MCF 10A (cell line): Measurements from ENCODE around the gene RORC. TPM values are rescaled to one million over a fixed set of nuclear protein-coding genes. Genes with fewer than 3 reads are reported as not detected.

Source experiments
- BruUV-seq: library from RNA; stranded (reverse); fragments of 400-500 nt; replicated peaks from 2 replicates; lab custom pipeline; 2021; lab: Mats Ljungman, UMichigan
- CTCF ChIA-PET: fragments of 300-600 bp; sonication (Branson Sonifier 250); formaldehyde crosslinking; extraction: SDS; loops from one replicate; lab custom pipeline; 2021; ENCODE audit warnings: antibody characterized with exemption, inconsistent platforms; lab: Yijun Ruan, JAX
- POLR2A ChIA-PET: fragments of 300-600, 350-650 bp; sonication (Branson Sonifier 250); formaldehyde crosslinking; extraction: SDS; loops from one replicate; lab custom pipeline; 2020; ENCODE audit warnings: antibody characterized with exemption, inconsistent platforms; lab: Yijun Ruan, JAX
- DNase-seq: peaks from one replicate; pipeline ENCODE4 v3.0.0-alpha.2; 2018; ENCODE audit not compliant: unreplicated experiment
- H3K27ac Mint-ChIP-seq: one replicate; pipeline ENCODE4 v1.8.0; 2022; ENCODE audit warnings: mild to moderate bottlenecking, low read depth, mixed read lengths; ENCODE audit not compliant: unreplicated experiment
- H3K27me3 Mint-ChIP-seq: one replicate; pipeline ENCODE4 v1.8.0; 2022; ENCODE audit warnings: mixed read lengths; ENCODE audit not compliant: insufficient read depth, unreplicated experiment
- H3K36me3 Mint-ChIP-seq: one replicate; pipeline ENCODE4 v1.8.0; 2022; ENCODE audit warnings: mild to moderate bottlenecking, moderate library complexity, mixed read lengths; ENCODE audit not compliant: insufficient read depth, unreplicated experiment
- H3K4me1 Mint-ChIP-seq: one replicate; pipeline ENCODE4 v1.8.0; 2022; ENCODE audit warnings: mixed read lengths; ENCODE audit not compliant: insufficient read depth, unreplicated experiment
- H3K4me3 Mint-ChIP-seq: one replicate; pipeline ENCODE4 v1.8.0; 2022; ENCODE audit warnings: mild to moderate bottlenecking, moderate library complexity, mixed read lengths; ENCODE audit not compliant: unreplicated experiment
- H3K9me3 Mint-ChIP-seq: one replicate; pipeline ENCODE4 v1.8.0; 2022; ENCODE audit warnings: mixed read lengths; ENCODE audit not compliant: unreplicated experiment
- intact Hi-C: fragments of 100-400 bp; cut with micrococcal nuclease; formaldehyde crosslinking; loops from 2 replicates; pipeline ENCODE4 v1.14.1; 2022
- total RNA-seq: library from RNA; stranded (reverse); gene quantifications from 2 replicates; pipeline ENCODE4 v1.2.3, GENCODE V29; 2022
- TF ChIP-seq, protein P1 (sequence below): fragments of 200-600 bp; IDR thresholded peaks from one replicate; pipeline ENCODE4 v1.8.0; 2022; ENCODE audit warnings: antibody characterized with exemption, mild to moderate bottlenecking; ENCODE audit not compliant: unreplicated experiment

The RORC gene
- total RNA-seq, 1 experiment from 2014 or later, result 0.40 TPM

- Mint-ChIP-seq H3K4me3 (peak overlapping the region; percentile 92), H3K9me3 (no peaks in the 10 kb centered on the region), H3K27me3 (no peaks in the 10 kb centered on the region), H3K4me1 (peaks cover 17% of the 10 kb centered on the region), H3K36me3 (peaks cover 30% of the 10 kb centered on the region), H3K27ac (peak overlapping the region; percentile 97)
- ChIA-PET POLR2A (interaction anchor here (0.7 to 3.5 kb wide), 23 partner anchors 9 to 437 kb away, joined by 3 to 56 read pairs (median 6); partner anchors contain the start of genes PI4KB, PSMB4, SNX27 and TDRKH), CTCF (interaction anchor here (0.5 to 2.6 kb wide), 8 partner anchors 31 to 482 kb away, joined by 3 to 16 read pairs (median 4); partner anchors contain the start of genes C2CD4D and ZNF687)
- no TSS peak for BruUV-seq
- TF ChIP-seq, protein P1, sequence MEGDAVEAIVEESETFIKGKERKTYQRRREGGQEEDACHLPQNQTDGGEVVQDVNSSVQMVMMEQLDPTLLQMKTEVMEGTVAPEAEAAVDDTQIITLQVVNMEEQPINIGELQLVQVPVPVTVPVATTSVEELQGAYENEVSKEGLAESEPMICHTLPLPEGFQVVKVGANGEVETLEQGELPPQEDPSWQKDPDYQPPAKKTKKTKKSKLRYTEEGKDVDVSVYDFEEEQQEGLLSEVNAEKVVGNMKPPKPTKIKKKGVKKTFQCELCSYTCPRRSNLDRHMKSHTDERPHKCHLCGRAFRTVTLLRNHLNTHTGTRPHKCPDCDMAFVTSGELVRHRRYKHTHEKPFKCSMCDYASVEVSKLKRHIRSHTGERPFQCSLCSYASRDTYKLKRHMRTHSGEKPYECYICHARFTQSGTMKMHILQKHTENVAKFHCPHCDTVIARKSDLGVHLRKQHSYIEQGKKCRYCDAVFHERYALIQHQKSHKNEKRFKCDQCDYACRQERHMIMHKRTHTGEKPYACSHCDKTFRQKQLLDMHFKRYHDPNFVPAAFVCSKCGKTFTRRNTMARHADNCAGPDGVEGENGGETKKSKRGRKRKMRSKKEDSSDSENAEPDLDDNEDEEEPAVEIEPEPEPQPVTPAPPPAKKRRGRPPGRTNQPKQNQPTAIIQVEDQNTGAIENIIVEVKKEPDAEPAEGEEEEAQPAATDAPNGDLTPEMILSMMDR, result no peak
- DNase-seq, result no peak
- intact Hi-C loops, result loop anchor here (1.0 kb wide), 3 partner anchors 26 to 72 kb away; partner anchors contain the start of gene TDRKH
Measured at GRCh38 chr1:151763990-151764389, 67.6 kb downstream of the RORC start.

DNA sequence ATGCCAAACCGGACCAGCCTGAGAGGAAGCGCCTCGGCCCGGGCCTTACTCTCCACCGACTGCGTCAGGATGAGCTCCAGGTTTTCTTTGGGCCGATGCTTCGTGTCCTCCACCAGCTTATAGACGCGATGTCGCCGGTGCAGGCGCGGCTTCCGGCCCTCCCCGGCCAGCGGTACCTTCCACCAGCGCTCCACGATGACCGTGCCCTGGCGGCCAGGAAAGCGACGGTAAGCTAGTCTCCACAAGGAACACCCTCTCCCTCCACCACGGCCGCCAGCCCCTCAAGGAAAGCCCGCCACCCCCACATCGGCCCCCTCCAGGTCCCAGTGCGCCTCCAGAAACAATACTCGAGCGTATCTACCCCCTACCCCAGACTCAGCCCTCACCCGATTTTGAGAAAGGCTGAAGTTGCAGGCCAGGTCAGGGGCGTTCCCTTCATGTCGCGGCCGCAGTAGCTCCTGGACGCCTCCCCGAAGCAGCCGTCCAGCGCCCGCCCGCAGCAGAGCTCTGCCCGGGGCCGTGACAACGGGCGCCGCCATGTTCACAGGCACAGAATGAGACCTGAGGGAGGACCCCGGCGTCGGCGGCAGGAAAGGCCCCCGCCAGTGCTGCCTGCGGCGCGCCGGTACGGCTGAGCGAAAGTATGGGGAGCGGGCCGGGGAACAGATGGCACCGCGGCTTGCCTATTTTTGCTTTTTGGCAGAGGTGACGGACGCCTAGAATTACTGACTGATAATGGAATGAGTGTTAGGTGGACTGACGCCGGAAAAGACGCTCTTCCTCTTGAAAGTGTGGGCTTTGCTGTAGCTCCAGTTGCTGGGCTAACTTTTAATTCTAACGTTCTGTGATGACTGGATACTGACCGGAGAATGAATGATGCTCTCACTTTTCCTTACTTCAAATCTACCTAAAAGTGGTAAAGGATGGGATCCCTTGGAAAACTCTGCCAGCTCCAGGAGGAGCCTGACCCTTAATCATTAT, 68.4 kb downstream of the RORC start, which contains the start of gene MRPL9:
MRPL9 (minus strand) TSS at position 556 of the 981 bp plus-strand sequence; CDS start at position 539, 17 bp downstream.
- ChIA-PET POLR2A (interaction anchor here (0.6 to 3.5 kb wide), 33 partner anchors 10 to 1656 kb away, joined by 3 to 56 read pairs (median 4); partner anchors contain the start of genes PI4KB, PSMB4, SELENBP1 and SNX27), CTCF (interaction anchor here (0.5 to 2.6 kb wide), 10 partner anchors 30 to 597 kb away, joined by 3 to 16 read pairs (median 3); partner anchors contain the start of genes C2CD4D and ZNF687)
- Mint-ChIP-seq H3K36me3 (peaks cover 38% of the 10 kb centered on the region), H3K9me3 (no peaks in the 10 kb centered on the region), H3K4me3 (peak within 1 kb of the TSS; percentile 92), H3K27ac (peak within 1 kb of the TSS; percentile 97), H3K4me1 (peaks cover 17% of the 10 kb centered on the region), H3K27me3 (no peaks in the 10 kb centered on the region)
- DNase-seq, result peak; percentile 84
- TF ChIP-seq, protein P1, result no peak
- intact Hi-C loops, result loop anchor here (1.0 kb wide), 3 partner anchors 27 to 73 kb away; partner anchors contain the start of gene TDRKH
- BruUV-seq, result no TSS peak

DNA sequence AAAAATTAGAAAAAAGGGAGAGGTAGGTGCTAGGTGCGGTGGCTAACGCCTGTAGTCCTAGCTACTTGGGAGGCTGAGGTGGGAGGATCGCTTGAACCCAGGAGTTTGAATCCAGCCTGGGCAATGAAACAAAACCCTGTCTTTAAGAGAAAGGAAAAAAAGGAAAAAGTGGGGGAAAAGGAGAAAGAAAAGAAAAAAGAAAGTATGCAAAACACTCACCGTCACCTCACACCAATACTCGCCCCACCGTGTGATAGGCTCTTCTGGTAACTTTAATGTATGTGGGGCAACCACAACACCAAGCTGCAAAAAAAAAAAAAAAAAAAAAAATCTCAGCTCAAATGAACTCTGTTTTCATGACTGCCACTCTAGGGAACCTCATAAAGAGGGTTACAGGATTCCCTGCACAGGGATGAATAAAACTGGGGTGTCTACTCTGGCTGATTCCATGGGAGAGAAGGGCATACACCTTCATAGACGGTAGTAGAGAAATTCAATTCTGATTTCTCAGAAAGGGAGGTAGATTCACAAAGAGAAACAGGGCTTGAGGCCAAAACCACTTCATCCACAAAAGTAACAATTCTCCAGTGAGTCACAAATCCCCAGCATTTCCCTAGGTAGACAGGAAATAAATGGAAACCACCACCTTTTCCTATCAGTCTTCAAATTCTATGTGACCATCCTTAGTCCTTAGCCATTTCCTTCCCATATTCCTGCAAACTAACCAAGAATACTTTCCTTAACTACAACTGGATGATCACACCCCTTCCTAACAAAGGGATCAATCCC, 70.8 kb downstream of the RORC start:
- H3K4me3 Mint-ChIP-seq, result no peak overlapping the region
- no peak for DNase-seq
- POLR2A ChIA-PET, result interaction anchor here (0.7 to 1.6 kb wide), 5 partner anchors 11 to 85 kb away, joined by 3 to 4 read pairs (median 3); no protein-coding TSS in a partner anchor
- H3K9me3 Mint-ChIP-seq, result no peaks in the 10 kb centered on the region
- no peaks in the 10 kb centered on the region for H3K27me3 Mint-ChIP-seq
- CTCF ChIA-PET, result interaction anchor here (0.6 to 2.6 kb wide), 6 partner anchors 76 to 420 kb away, joined by 3 to 16 read pairs (median 3); no protein-coding TSS in a partner anchor
- TF ChIP-seq, protein P1, result no peak
- H3K4me1 Mint-ChIP-seq, result peaks cover 31% of the 10 kb centered on the region
- H3K27ac Mint-ChIP-seq, result peak overlapping the region; percentile 61
- intact Hi-C loops, result no loop called here
- peaks cover 51% of the 10 kb centered on the region for H3K36me3 Mint-ChIP-seq
- no TSS peak for BruUV-seq
